Lung (tissue), 12 donors: Measurements from ENCODE around the gene CARD11. TPM values are rescaled to one million over a fixed set of nuclear protein-coding genes. Genes with fewer than 3 reads are reported as not detected.

Source experiments
- ATAC-seq: fragments of 200-7000 bp; cut with Tn5 transposase; one replicate; pipeline ENCODE4 v1.9.1; 2020; ENCODE audit warnings: moderate number of reproducible peaks; ENCODE audit not compliant: insufficient read depth, low FRiP score
- DNase-seq, 3 donors: peaks; one replicate each; pipeline ENCODE4 v3.0.0-alpha.2; 2013 to 2017
- H3K27ac ChIP-seq, 2 donors: one replicate each; pipeline ENCODE4 v1.5.1; 2013; ENCODE audit warnings: mild to moderate bottlenecking in 2 of 2, moderate library complexity in 2 of 2, control low read depth in 1 of 2, inconsistent platforms in 1 of 2, low read depth in 1 of 2, low read length in 1 of 2
- H3K27me3 ChIP-seq, 3 donors: one replicate each; pipeline ENCODE4 v1.5.1; 2013; ENCODE audit warnings: low read length in 2 of 3; ENCODE audit not compliant: control insufficient read depth in 3 of 3, insufficient read depth in 3 of 3
- H3K36me3 ChIP-seq, 4 donors: one replicate each; pipeline ENCODE4 v1.5.1; 2013; ENCODE audit warnings: low read length in 4 of 4, mild to moderate bottlenecking in 1 of 4, moderate library complexity in 1 of 4; ENCODE audit not compliant: control insufficient read depth in 4 of 4, insufficient read depth in 4 of 4
- H3K4me1 ChIP-seq, 5 donors: one replicate each; pipeline ENCODE4 v1.5.1; 2013; ENCODE audit warnings: low read length in 5 of 5, mild to moderate bottlenecking in 2 of 5, moderate library complexity in 1 of 5; ENCODE audit not compliant: control insufficient read depth in 5 of 5, insufficient read depth in 5 of 5
- H3K4me3 ChIP-seq: one replicate; pipeline ENCODE4 v1.5.1; 2013; ENCODE audit warnings: mild to moderate bottlenecking, control low read depth, moderate library complexity
- H3K9ac ChIP-seq, 2 donors: one replicate each; pipeline ENCODE4 v1.5.1; 2013; ENCODE audit warnings: low read length in 2 of 2, control low read depth in 1 of 2; ENCODE audit not compliant: insufficient read depth in 1 of 2
- H3K9me3 ChIP-seq, 4 donors: one replicate each; pipeline ENCODE4 v1.5.1; 2013; ENCODE audit warnings: low read length in 3 of 4, mild to moderate bottlenecking in 1 of 4, moderate library complexity in 1 of 4; ENCODE audit not compliant: control insufficient read depth in 4 of 4, insufficient read depth in 3 of 4
- WGBS, 2 donors: extraction: QIAGEN DNeasy Blood & Tissue Kit; methylation state at CpG; one replicate each; pipeline ENCODE4 v1.1.7; 2013; 5-methylcytosine and 5-hydroxymethylcytosine counted together
- polyA plus RNA-seq, 2 donors: library from polyadenylated mRNA; stranded (reverse); fragments of 200-250 nt; gene quantifications; one replicate each; pipeline ENCODE4 v1.2.1, GENCODE V29; 2013
- total RNA-seq, 2 donors: library from RNA; depleted of rRNA in 1 of 2; stranded (reverse); fragments of >200 nt in 1 of 2; gene quantifications; one replicate each; pipeline ENCODE4 v1.2.1, GENCODE V29; 2014 to 2021
- TF ChIP-seq, protein P1 (sequence below): IDR thresholded peaks from 2 replicates; pipeline ENCODE4 v1.5.1; 2012; ENCODE audit warnings: mild to moderate bottlenecking; ENCODE audit errors: control extremely low read depth, extremely low read depth
- donor health status: control.
- donor health status: control.
- donor health status: Bipolar disorder and iron deficiency.
- donor health status: healthy.
- donor health status: DM: yes; HTN: yes; CAD: no.

CARD11 gene
- total and polyA plus RNA-seq, 4 donors, result 1.5 to 4.3 (median 3.7) TPM

DNA sequence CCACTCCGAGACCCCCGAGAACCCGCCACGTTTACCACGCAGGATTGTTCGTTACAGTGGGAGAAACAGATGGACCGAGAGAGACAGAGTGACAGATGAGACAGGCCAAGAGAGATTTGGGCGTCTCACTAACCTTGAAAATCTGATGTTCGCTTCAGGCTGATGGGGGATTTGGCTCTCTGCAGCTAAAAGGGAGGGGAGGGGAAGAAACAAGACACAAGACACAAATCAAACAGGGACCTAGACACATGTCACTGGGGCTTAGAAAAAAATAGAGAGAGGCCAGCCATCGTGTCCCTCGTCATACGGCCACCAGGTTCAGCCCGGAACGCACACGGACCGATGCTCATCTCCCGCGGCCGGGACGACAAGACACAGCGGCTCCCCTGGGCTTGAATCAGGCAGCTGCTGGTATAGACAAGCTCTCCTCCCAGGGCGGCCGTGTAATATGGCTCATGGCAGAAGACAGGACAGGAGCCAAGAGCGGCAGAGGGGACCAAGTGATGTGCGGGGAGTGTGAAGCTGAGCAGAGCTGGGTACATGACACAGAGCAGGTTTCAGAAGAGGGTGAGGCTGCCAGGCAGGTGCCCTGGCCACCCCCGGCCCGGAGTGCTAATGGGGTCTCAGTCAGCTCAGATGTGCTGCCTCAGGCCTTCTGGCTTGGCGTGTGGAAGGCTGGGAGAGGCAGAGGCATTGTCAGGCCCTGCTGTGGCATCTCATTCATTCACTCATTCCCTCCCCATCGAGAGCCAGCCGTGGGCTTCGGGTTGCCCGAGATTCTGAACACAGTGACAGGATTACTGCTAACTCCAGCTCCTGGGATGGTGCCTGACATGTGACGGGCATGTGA is 111.0 kb downstream of the CARD11 start:
- DNase-seq, result no peak
- H3K27me3 ChIP-seq, result peaks cover 0 to 1% (median 0%) of the 10 kb centered on the region in 3 donors

DNA sequence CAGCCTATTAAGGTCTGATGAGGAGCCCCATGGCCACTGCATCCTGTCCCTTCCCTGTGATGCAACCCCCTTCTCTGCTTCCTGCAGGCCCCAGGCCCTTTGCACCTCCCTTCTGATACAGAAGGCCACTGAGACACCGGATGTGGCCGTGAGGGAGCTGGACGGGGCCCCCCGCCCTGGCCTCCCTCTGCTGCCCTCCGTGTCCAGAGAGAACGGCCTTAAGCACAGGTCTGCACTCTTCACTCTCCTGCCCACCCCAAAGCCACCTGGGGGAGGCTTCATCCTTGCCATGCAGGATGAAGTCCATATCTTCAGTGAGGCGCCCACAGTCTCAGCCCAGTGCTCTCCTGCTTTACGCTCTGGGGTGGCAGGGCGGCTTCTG is 112.6 kb downstream of the CARD11 start:
- ATAC-seq, result no peak
- Histone ChIP-seq H3K4me1 (no peaks in the 10 kb centered on the region), H3K4me3 (no peak overlapping the region), H3K27ac (no peak overlapping the region), H3K36me3 (no peaks in the 10 kb centered on the region), H3K9ac (no peak overlapping the region), H3K27me3 (no peaks in the 10 kb centered on the region), H3K9me3 (peaks cover 0 to 2% (median 0%) of the 10 kb centered on the region in 4 donors)
- WGBS, 2 donors, result 93 to 95% methylated on average over 9 of the region's 9 CpGs
- TF ChIP-seq, protein P1, sequence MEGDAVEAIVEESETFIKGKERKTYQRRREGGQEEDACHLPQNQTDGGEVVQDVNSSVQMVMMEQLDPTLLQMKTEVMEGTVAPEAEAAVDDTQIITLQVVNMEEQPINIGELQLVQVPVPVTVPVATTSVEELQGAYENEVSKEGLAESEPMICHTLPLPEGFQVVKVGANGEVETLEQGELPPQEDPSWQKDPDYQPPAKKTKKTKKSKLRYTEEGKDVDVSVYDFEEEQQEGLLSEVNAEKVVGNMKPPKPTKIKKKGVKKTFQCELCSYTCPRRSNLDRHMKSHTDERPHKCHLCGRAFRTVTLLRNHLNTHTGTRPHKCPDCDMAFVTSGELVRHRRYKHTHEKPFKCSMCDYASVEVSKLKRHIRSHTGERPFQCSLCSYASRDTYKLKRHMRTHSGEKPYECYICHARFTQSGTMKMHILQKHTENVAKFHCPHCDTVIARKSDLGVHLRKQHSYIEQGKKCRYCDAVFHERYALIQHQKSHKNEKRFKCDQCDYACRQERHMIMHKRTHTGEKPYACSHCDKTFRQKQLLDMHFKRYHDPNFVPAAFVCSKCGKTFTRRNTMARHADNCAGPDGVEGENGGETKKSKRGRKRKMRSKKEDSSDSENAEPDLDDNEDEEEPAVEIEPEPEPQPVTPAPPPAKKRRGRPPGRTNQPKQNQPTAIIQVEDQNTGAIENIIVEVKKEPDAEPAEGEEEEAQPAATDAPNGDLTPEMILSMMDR, result no peak
- DNase-seq, result no peak

More for the DNA sequence above, 111.0 kb downstream of the CARD11 start:
- peaks cover 0 to 5% (median 0%) of the 10 kb centered on the region in 4 donors for H3K9me3 ChIP-seq
- ATAC-seq, result no peak
- H3K4me1 ChIP-seq, result no peaks in the 10 kb centered on the region
- no peaks in the 10 kb centered on the region for H3K36me3 ChIP-seq
- no peak overlapping the region for H3K4me3 ChIP-seq
- 88 to 91% methylated on average over 33 of the region's 33 CpGs for WGBS, 2 donors
- H3K9ac ChIP-seq, result no peak overlapping the region
- no peak overlapping the region for H3K27ac ChIP-seq
- TF ChIP-seq, protein P1, result no peak

DNA sequence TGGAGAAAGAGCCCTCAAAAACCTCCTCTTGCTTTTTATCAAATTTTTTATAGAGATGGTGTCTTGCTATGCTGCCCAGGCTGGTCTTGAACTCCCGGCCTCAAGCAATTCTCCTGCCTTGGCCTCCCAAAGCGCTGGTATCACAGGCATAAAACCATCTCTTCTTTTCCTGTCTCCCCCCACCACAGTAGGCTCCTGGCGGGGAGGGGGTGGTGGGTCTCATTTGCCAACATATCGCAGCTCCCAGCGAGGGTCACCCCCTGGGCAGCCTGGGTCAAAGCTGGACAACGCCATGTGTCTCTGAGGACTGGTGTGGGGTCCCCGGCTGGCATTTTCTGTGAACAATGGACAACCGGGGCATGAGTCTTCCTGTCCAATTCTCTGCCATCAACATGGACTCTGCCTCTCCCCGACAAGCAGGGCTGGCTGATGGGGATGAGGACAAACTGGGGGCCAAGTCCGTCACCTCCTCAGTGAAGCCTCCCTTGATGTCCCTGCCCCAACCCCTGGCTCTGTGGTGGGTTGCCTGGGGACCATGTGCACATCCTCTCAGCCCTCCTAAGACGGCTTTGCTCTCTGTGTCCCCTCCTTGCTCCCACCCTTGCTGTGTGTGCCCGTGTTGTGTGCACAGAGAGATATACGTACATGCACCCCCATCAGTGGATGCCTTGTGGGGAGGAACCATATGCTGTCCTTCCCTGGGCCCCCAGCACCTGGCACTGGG is 113.2 kb downstream of the CARD11 start:
- H3K9ac ChIP-seq, result no peak overlapping the region
- no peaks in the 10 kb centered on the region for H3K4me1 ChIP-seq
- ATAC-seq (no peak), DNase-seq (no peak)
- TF ChIP-seq, protein P1, result no peak
- no peak overlapping the region for H3K4me3 ChIP-seq
- 86 to 93% methylated on average over 13 of the region's 13 CpGs for WGBS, 2 donors
- no peaks in the 10 kb centered on the region for H3K27me3 ChIP-seq
- peaks cover 0 to 2% (median 0%) of the 10 kb centered on the region in 4 donors for H3K9me3 ChIP-seq
- no peaks in the 10 kb centered on the region for H3K36me3 ChIP-seq
- no peak overlapping the region for H3K27ac ChIP-seq
